Occipital lobe (tissue), 2 donors: ENCODE results near the gene PKM. TPM values are rescaled to one million over a fixed set of nuclear protein-coding genes. Genes with fewer than 3 reads are reported as not detected.
A peak's percentile ranks its signal among the peaks of the same experiment; 100 is the strongest.

Experiments used
- DNase-seq: peaks from one replicate; lab custom pipeline; 2025; lab: John Stamatoyannopoulos, UW
- total RNA-seq: library from RNA; depleted of rRNA; stranded (reverse); fragments of >200 nt; gene quantifications from one replicate; pipeline ENCODE4 v1.2.3, GENCODE V29; 2014

Gene PKM
- total RNA-seq, 1 donor from 2014 or later: 258 TPM

DNA sequence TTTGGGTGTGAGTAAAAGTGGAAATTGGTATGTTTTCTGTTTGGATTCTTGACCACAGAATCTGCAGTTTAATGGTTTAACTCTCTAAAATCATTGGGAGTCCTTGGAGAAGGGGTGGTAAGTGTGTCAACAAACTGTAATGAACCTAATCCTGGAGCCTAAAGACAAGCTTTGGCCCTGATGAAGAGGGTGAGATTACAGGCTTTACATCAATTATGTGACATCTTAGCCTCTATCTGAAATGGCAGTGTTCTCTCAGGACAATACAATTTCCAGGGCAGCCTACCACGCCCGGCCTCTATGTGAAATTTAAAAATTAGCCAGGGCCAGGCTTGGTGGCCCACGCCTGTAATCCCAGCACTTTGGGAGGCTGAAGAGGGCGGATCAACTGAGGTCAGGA lies 4.3 kb upstream of the PKM start:
- no peak for DNase-seq

DNA sequence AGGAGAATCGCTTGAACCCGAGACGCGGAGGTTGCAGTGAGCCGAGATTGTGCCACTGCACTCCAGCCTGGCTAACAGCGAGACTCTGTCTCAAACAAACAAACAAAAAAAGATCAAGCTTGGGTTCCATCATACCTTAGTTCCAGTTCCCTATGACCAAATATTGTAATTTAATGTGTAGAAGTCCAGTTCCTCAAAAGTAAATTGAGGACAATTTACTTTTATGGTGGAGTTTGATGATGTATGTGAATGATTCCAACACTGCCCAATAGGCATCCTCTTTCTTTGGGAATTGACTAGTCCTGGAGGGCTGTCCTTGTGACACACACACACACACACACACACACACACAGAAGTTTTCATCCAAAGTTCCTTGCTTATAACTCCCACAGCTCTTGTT lies 2.8 kb upstream of the PKM start:
- no peak for DNase-seq

DNA sequence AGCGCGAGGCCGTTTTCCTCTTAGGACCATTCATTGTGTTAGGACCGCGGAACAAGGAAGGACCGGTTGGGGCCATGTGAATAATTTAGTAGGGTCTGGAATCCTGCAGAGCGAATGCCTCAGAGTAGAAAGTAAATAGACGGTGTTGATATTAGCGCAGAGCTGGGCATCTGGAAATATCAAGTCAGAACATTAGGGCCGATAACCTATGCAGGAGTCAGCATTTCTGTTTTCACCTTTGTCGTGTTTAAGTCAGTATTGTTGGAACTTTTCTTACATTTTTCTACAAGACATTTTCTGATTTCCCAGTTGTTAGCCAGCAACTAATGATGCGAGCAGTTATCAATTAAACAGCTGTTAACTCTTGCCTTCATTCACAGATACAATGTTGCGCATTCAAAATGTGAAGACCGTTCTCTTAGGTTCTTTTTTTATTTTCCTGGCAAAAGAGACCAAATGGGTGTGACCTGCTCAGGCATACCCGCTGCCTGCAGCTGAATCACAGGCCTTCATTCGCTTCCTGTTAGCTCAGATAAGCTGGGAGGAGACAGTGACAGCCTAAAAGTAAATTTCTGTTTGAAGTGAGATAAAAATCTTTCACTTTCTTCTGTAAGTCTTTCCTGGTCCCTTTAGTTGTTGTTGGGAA lies 966 bp upstream of the PKM start:
- DNase-seq: no peak

DNA sequence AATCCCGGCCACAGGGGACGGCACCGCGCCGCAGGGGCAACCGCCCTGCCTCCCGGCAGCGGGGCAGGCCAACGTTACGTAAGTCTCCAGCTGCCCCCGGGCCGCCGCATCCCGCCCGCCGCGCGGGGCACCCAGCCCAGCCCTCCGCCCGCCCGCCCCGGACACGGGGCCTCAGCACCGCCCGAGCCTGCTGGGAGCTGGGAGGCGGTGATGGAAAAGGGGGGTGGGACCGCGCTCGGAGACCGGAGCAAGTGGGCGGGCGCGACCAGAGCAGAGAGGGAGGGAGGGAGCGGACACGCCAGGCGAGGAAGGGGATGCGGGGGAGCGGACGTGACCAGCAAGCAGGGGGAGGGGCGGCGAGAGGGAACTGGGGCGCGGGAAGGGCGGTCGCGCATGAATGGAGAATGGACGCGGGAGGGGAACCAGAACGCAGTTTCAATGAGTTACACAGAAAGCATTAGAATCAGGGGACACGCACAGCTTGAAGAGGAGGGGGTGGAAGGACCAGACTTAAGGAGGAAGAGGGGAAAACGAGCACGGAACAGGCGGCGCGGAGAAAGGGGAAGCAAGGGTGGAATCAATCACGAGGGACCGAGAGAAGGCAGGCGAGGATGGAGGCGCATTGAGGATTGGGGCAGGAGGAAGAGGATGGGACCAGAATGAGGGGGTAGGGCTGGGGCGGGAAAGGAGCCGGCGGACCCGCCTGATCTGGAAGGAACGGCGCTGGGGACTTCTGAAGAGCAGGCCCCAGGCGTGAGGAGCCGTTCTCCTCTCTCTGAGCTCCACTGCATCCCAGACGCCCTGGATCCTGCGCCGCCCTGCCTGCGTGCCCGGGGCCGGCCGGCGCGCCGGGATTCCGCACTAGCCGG lies 559 bp downstream of the PKM start:
- peak; percentile 89 for DNase-seq

DNA sequence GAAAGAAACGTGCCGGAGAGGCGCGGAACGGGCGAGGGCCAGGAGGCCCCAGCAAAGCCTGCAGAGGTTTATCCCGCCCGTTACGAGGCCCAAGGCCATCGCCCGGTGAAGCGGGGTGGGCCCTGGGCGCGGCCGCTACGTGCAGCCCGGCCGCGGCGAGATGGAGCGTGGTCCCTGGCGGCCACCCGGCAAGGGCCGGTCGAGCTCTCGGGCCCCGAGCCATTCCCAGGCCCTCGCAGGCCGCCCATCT lies 1.1 kb downstream of the PKM start:
- DNase-seq: no peak

DNA sequence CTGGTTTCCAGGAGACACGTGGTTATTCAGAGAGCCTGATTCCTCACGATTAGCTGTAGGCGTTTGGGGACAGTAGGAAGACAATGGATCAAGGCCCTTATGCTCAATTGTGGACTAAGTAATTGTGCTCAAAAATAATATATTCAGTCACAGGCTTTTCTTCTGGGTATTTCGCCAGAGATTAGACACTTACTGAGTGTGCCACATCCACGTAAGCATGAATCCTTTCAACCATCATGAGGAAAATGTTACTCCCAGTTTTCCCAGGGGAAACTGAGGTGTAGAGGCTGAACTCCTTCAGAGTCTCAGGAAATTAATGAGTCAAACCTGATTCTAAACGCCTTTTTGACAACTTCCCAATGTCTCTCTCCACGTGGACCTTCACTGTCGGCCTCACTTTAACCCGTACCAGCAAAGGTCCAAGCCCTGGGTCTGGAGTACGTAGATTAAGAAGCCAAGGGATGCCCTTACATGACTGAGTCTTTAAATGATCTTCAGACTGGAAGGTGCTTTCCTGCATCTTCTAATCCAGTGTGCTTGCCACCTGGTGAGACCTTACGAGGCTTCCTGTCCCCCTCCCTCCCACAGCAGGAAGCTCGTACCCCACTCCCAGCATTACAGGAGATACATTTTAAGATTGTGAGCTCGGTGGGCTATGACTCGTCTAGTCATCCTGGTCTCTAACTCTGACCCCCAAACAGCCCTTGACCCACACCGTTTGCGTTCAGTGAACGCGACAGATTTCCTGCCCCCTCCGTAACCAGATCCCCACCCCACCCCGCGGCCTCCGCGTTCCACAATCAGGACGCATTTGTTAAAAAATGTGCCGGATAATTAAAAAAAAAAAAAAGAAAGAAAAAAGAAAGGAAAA lies 1.7 kb downstream of the PKM start:
- DNase-seq: no peak

DNA sequence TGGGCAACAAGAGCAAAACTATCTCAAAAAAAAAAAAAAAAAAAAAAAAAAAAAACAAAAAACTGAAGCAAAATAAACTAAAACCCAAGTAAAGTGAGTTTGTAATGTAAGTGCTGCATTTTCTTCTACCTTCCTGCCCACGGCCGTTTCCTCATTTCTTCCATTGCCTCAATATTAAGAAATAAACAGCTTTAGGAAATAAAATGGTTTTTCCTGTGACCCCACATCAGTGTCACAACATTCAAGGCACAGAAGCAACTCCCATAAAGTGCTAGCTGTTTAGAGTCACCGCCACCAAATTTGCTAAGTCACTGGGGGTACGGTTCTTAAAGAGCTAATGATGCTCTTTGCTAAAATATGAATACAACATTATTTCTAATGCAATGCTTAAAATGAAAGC lies 3.3 kb downstream of the PKM start:
- no peak for DNase-seq

DNA sequence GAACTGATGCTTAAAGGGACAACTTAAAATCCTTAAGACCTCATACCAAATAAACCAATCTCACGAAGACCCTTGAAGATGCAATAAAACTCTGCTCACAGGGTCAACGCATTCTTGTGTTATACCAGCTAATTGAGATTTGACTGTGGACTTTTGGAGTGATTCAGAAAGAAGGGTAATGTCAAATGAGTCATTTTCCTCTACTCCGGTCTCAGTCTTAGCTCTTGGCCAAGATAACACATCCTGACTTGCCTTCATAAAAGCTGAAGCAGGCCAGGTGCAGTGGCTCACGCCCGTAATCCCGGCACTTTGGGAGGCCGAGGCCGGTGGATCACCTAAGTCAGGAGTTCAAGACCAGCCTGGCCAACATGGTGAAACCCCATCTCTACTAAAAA lies 3.8 kb downstream of the PKM start:
- no peak for DNase-seq

DNA sequence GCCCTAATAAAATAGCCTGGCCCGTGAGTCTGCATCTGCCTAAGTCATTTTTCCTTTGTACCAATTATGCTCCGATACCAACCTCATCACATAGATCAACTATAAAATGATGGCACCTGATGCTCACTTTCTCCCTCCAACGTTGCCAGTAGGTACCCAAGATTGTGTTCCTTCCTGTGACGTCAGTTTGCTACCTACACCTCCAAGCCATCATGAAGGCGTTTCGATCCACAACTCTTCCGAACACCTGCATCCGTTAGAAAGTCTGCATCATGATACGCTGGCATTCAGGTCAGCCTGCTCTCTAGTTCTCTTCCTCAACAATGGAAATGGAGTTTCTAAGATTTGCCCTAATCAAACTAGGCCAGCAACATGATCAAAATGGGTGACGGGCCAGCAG lies 7.7 kb downstream of the PKM start:
- no peak for DNase-seq

DNA sequence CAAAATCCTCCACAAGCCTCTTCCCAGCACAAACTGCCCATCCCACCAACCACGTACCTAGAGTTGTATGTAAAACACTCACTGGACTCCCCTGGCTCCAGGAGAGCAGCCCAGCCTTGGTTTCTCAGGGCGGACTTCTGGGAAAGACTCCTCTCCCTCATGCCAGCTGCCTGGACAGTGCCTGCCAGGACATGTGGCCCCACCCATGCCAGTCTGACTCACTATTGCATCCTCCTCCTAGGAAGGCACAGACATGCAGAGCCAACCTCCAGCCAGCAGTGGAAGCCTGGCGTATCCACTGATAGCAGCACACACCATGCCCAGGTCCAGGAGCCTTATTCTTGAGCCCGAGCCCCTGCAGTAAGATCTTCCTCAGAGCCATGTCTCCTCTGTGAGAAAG lies 8.6 kb downstream of the PKM start:
- DNase-seq: peak; percentile 70

DNA sequence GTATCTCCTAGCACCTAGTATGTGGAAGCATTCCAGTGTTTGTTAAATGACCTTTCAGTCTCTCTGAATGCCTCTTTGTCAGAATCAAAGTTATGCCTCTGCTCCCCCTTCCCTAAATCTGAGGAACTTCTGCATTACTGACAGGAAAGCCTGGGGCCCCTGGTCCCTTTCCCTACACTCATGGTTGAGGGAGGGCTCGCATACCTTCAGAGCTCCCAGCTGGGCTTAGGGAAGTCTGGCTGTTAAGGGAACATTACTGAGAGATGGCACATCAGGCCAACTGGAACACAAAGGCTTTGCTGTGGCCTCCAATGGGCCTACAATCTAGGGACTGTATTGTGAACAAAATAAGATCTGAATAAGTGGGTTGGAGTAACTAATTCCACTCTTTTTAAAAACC lies 10.3 kb downstream of the PKM start:
- no peak for DNase-seq

DNA sequence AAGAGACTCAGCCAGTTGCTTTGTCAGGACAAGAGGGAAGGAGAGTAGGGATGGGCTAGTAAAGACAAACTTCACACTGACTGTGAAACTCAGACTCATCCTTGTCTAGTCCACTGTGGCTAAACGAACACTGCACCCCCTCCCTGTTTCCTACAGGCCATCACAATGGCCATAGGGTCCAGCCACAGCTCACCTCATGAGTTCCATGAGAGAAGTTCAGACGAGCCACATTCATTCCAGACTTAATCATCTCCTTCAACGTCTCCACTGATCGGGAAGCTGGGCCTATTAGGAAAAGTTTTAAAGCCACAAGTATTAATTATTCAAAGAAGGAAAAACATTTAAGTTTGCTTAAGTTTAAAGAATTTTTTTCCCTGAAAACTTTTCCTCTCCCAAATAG lies 13.8 kb downstream of the PKM start:
- DNase-seq: no peak

DNA sequence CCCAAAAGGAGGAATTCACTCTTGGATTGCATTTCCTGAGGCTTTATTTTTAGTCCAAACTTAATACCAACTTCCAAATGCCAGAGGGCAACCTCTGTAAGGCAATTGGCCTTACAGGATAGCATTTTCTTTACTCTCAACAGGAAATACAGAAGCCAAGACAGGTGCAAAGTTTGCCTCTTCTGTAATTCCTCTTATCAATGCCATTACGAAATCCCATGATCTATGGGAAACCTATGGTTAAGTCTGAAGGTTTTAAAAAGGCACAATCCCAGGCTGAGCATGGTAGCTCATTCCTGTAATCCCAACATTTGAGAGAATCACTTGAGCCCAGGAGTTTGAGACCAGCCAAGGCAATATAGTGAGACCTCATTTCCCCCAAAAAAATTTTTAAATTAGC lies 14.9 kb downstream of the PKM start:
- DNase-seq: no peak

DNA sequence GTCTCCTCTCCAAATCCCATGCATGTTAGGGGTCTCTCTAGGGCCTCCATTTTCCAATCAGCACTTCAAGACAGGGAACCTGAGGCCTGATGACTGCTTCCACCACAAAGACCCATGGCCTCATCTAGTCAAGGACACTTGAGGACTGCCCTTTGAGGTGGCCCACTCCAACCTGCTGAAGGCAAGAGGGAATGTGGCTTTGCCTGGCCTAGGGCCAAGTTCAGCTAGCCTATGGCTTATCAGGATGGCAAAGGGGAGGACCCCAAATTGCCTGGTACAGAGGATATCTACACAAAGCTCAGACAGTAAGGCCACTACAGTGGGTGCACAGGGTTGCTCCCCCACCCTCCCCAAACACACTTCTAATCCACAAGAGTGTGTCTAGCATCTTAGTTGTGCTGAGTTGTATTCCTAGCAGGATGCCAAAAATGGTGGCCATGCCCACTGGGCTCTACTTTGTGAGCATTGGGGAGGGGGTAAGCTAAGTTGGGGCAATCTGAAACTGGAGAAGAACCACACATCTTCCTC lies 23.4 kb downstream of the PKM start:
- no peak for DNase-seq

DNA sequence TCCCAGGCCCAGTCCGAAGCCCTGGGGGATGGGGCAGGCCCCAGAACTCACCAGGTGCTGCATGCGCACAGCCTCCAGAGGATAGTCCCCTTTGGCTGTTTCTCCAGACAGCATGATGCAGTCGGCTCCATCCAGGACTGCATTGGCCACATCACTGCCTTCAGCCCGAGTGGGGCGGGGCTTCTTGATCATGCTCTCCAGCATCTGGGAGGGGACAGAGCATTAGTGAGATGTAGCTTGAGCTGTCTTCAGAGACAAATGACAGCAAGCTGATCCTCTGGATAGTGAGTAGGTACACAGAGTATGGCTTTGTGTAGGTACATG lies 24.4 kb downstream of the PKM start:
- no peak for DNase-seq

DNA sequence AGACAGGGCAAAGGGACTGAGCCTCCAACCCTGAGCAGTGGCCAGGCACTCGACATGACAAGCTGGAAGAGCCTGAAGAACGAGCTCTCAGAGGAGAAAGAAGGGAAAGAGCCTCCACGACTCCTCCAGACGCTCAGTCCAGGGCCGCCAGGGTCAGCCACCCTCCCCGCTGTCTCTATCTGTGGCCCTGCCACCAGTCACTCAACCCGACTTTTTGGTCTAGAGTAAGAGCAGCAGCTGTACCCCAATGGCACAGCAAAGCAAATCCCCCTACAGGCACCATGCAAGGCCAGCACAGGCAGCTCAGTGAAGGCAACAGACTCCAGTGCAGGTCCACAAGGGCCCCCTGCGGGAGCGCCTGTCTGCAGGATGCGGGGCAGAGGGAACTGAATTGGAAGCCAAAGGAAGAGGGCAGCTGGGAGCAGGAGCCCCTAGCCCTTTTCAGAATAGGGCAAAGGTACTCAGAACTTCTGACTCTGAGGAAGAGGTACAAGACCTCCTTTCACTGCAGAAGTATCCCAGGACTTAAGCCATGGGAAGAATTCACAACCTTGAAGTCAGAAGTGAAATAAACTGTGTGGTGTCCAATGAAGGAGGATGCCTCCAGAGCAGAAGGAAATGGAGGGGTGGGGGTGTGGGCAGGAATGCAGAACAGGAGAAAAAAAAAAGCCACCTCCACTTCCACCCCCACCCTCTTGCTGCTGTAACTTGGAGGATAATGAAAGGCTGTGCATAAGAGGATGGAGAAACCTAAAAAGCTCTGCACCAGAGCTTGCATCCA lies 24.9 kb downstream of the PKM start:
- DNase-seq: no peak

DNA sequence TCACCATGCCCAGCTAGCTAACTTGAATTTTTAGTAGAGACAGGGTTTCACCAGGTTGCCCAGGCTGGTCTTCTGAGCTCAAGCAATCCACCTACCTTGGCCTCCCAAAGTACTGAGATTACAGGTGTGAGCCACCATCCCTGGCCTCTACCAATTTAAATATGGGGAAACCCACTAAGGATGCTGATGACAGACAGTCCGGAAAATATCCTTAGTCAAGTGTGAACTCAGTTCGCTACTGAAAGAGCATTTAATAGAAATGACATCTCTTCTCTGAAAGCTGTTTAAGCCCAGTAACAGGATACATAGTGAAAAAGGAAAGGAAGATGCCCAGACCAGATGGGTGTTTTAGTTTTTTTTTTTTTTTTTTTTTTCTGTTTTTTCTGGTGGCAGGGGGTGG lies 25.7 kb downstream of the PKM start:
- no peak for DNase-seq

DNA sequence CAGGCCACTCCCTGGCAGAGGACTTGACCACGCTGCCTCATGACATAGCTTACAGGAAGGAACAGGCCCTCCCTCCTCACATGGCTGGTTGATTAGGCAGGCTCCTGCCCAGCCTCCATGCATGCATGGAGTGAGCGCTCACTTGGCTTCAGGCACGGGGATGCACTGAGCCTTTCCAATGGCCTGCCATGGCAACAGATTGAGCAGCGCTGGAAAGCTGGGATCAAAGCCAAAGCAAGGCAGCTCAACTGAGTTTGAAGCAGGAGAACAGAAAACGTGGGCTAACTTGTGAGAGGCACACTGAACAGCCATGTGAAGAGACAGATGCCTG lies 27.5 kb downstream of the PKM start:
- peak; percentile 90 for DNase-seq

DNA sequence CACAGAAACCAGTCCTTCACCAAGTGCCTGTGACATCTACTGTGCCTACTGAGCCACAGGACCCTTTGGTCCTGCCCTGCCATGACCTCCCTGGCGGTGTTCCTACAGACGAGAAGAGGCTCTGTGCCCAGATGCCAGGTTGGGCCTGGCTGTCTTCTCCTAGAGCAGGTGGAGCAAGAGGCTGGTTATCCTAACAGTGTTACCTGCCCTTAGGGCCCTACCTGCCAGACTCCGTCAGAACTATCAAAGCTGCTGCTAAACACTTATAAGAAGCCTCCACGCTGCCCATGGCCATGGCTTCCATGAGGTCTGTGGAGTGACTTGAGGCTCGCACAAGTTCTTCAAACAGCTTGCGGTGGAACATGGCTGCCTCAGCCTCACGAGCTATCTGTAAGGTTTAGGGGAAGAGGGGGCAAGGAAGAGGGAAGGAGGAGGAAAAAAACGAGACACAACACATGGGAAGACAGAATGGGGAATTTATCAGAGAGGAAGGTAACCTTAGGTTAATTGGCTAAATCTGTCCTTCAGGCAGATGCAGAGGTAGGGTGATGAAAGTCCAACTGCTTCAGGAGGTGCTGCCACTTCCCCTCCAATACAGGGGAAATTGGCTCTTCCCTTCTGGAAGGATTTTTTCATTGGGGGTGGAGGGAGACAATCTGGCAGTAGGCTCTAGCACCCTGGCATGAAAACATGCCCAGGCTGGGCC lies 28.0 kb downstream of the PKM start:
- no peak for DNase-seq

DNA sequence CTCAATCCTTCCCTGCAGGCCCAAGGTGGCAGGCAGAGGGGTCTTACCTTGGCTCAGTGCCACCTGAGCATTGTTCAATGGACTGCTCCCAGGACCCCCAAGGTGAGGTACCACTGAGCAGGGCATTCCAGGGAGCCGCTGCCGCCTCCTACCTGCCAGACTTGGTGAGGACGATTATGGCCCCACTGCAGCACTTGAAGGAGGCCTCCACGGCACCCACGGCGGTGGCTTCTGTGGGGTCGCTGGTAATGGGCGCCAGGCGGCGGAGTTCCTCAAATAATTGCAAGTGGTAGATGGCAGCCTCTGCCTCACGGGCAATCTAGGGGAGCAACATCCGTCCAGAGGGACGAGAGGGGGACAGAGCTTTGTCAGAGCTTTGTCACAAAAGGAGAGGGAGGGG lies 28.7 kb downstream of the PKM start:
- DNase-seq: no peak

DNA sequence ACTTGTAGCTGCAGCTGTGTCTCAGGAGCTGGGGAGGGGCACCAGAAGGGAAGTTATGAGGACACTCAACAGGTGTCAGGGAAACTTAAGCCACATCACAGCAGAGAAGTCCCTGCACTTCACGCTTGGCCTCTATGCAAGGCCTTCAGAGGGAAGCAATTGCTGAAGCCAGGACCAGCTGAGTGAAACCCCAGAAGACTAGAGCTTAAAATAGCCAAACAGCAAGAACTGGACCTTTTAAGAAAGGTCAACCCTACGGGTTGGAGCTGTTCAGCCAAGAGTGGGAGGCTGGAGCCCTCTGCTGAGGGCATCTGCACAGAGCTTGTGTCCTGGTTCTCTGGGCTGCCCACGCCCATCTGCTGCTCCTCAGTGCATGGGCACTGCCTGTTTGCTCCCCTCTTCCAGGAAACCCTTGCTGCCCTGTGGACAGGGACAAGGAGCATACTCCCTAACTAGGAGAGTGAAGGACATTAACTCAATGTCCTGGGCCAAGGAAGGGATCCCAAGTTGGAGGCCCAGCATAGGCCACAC lies 29.5 kb downstream of the PKM start:
- DNase-seq: no peak
